Keratinocyte (primary cell): ENCODE measurements around the gene GATA5.

ENCODE experiments used
- EZH2 ChIP-seq: IDR thresholded peaks from one replicate; pipeline ENCODE4 v1.6.1; 2012; ENCODE audit warnings: inconsistent platforms, mild to moderate bottlenecking, low read length, moderate library complexity
- TF ChIP-seq, protein P1 (sequence below), 3 experiments: IDR thresholded peaks in 1 of 3; conservative IDR thresholded peaks in 1 of 3; optimal IDR thresholded peaks in 1 of 3; 2 replicates in 2 of 3; 3 replicates in 1 of 3; pipeline versions ENCODE3 to v1.5.1; 2011; ENCODE audit warnings: low read length in 3 of 3, mild to moderate bottlenecking in 3 of 3, moderate library complexity in 2 of 3, control low read depth in 1 of 3, inconsistent platforms in 1 of 3; ENCODE audit not compliant: insufficient read depth in 2 of 3; ENCODE audit errors: extremely low read depth in 1 of 3

DNA sequence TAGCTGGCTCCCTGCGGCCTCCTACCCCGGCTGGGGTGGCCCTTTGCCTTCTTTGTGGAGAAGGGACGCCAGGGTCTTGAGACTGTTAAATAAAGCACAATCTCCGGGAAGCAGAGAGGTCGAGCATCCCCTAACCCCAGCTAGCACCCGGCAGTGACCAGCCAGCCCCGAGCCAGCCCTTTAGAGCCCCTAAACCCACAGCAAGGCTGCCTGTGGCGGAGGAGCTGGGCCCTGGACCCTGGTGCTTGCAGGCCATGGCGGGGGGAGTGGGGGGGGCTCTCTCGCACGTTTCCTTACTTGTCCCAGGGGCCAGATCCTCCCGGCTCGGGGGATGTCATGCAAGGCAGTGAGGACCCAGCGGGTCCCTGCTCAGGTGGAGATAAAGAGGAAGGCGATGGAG is 49.2 kb upstream of the GATA5 start:
- TF ChIP-seq, protein P1, sequence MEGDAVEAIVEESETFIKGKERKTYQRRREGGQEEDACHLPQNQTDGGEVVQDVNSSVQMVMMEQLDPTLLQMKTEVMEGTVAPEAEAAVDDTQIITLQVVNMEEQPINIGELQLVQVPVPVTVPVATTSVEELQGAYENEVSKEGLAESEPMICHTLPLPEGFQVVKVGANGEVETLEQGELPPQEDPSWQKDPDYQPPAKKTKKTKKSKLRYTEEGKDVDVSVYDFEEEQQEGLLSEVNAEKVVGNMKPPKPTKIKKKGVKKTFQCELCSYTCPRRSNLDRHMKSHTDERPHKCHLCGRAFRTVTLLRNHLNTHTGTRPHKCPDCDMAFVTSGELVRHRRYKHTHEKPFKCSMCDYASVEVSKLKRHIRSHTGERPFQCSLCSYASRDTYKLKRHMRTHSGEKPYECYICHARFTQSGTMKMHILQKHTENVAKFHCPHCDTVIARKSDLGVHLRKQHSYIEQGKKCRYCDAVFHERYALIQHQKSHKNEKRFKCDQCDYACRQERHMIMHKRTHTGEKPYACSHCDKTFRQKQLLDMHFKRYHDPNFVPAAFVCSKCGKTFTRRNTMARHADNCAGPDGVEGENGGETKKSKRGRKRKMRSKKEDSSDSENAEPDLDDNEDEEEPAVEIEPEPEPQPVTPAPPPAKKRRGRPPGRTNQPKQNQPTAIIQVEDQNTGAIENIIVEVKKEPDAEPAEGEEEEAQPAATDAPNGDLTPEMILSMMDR (optimal IDR thresholded peaks at IDR 0.05 in 1 of 3, IDR thresholded peaks at IDR 0.05 in 1 of 3, conservative IDR thresholded peaks at IDR 0.05 in 1 of 3; ENCODE audit: extremely low read depth in 1 of 3, insufficient read depth in 2 of 3, low read length in 3 of 3): no peak
- TF ChIP-seq EZH2: no peak
